HL-60 (cell line): Measurements from ENCODE around the gene ITPRIP.

Experiments
- POLR2AphosphoS5 ChIP-seq: IDR thresholded peaks from 2 replicates; pipeline ENCODE4 v1.6.1; 2012; ENCODE audit warnings: low read depth
- SPI1 ChIP-seq: IDR thresholded peaks from 2 replicates; pipeline ENCODE4 v1.6.1; 2012; ENCODE audit warnings: low read depth, mild to moderate bottlenecking, borderline replicate concordance
- TF ChIP-seq, protein P1 (sequence below): IDR thresholded peaks from one replicate; pipeline ENCODE4 v1.5.1; 2011; ENCODE audit warnings: low read length, control low read depth, inconsistent platforms; ENCODE audit not compliant: insufficient read depth
- TF ChIP-seq, protein P2 (sequence below): IDR thresholded peaks from 2 replicates; pipeline ENCODE4 v1.6.1; 2012; ENCODE audit warnings: low read depth; ENCODE audit not compliant: insufficient replicate concordance

DNA sequence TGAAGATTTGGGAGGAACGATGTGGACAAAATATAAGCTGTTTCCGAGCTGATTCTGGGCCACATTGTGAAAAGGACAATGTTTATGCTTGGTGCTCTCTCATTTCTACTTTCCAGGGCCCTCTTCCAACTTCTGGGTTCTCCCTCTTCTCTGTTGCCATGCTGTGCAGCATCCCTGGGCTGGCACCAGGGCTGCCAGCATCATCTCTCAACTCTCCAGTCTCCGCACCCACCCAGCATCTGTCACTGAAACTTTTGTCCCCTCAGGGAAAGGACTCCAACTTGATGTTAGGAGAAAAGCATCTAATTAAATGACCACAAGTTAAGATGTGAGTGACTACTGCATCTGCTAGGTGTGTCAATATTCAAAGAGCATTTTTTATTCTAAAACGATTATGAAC, 42.1 kb upstream of the ITPRIP start:
- TF ChIP-seq, protein P1, sequence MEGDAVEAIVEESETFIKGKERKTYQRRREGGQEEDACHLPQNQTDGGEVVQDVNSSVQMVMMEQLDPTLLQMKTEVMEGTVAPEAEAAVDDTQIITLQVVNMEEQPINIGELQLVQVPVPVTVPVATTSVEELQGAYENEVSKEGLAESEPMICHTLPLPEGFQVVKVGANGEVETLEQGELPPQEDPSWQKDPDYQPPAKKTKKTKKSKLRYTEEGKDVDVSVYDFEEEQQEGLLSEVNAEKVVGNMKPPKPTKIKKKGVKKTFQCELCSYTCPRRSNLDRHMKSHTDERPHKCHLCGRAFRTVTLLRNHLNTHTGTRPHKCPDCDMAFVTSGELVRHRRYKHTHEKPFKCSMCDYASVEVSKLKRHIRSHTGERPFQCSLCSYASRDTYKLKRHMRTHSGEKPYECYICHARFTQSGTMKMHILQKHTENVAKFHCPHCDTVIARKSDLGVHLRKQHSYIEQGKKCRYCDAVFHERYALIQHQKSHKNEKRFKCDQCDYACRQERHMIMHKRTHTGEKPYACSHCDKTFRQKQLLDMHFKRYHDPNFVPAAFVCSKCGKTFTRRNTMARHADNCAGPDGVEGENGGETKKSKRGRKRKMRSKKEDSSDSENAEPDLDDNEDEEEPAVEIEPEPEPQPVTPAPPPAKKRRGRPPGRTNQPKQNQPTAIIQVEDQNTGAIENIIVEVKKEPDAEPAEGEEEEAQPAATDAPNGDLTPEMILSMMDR = no peak
- no peak for TF ChIP-seq POLR2AphosphoS5
- TF ChIP-seq, protein P2, sequence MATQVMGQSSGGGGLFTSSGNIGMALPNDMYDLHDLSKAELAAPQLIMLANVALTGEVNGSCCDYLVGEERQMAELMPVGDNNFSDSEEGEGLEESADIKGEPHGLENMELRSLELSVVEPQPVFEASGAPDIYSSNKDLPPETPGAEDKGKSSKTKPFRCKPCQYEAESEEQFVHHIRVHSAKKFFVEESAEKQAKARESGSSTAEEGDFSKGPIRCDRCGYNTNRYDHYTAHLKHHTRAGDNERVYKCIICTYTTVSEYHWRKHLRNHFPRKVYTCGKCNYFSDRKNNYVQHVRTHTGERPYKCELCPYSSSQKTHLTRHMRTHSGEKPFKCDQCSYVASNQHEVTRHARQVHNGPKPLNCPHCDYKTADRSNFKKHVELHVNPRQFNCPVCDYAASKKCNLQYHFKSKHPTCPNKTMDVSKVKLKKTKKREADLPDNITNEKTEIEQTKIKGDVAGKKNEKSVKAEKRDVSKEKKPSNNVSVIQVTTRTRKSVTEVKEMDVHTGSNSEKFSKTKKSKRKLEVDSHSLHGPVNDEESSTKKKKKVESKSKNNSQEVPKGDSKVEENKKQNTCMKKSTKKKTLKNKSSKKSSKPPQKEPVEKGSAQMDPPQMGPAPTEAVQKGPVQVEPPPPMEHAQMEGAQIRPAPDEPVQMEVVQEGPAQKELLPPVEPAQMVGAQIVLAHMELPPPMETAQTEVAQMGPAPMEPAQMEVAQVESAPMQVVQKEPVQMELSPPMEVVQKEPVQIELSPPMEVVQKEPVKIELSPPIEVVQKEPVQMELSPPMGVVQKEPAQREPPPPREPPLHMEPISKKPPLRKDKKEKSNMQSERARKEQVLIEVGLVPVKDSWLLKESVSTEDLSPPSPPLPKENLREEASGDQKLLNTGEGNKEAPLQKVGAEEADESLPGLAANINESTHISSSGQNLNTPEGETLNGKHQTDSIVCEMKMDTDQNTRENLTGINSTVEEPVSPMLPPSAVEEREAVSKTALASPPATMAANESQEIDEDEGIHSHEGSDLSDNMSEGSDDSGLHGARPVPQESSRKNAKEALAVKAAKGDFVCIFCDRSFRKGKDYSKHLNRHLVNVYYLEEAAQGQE = no peak
- no peak for TF ChIP-seq SPI1
